ENCODE data around the gene RHOD. TPM values are rescaled to one million over a fixed set of nuclear protein-coding genes. Genes with fewer than 3 reads are reported as not detected.

The RHOD gene
- total and polyA plus RNA-seq, 9 of the 15 experiments (the other 6 are each of a cell fraction or from before 2014, with no cell fraction given), result not detected

- TF ChIP-seq REST (IDR thresholded peaks at IDR 0.05; ENCODE audit: borderline replicate concordance), result no peak
- TF ChIP-seq REST (CRISPR knock-in tag; IDR thresholded peaks at IDR 0.05; ENCODE audit: low read depth), result no peak
- TF ChIP-seq ZBTB12 (CRISPR knock-in tag; IDR thresholded peaks at IDR 0.05), result no peak
- TF ChIP-seq TRIM28 (IDR thresholded peaks at IDR 0.05), result no peak
These were observed 11.3 kb upstream of the RHOD start (continued) for GRCh38 chr11:67045314-67045713.

All from K562 (cell line).